ENCODE measurements around the gene DSTN. TPM values are rescaled to one million over a fixed set of nuclear protein-coding genes. Genes with fewer than 3 reads are reported as not detected.

The DSTN gene
- total RNA-seq, 1 donor from 2014 or later, result 149 TPM

GRCh38 chr20:17559338-17559737 is 10.5 kb upstream of the DSTN start:
- TF ChIP-seq CTCF (IDR thresholded peaks at IDR 0.05; ENCODE audit: insufficient read depth, low read length, severe bottlenecking), result no peak
- no peak overlapping the region for H3K4me3 ChIP-seq (ENCODE audit: low read depth, low read length)
- FAIRE-seq (no peak), DNase-seq (ENCODE audit: low read depth) (no peak)
- H3K27me3 ChIP-seq (ENCODE audit: control insufficient read depth, insufficient read depth, low read length), result no peaks in the 10 kb centered on the region
- H3K36me3 ChIP-seq (ENCODE audit: control insufficient read depth, insufficient read depth, low read length), result no peaks in the 10 kb centered on the region

GRCh38 chr20:17560344-17561074 is 9.4 kb upstream of the DSTN start:
- DNase-seq (ENCODE audit: low read depth), result peak; percentile 50
- no peaks in the 10 kb centered on the region for H3K36me3 ChIP-seq (ENCODE audit: control insufficient read depth, insufficient read depth, low read length)
- no peak overlapping the region for H3K4me3 ChIP-seq (ENCODE audit: low read depth, low read length)
- FAIRE-seq, result no peak
- TF ChIP-seq CTCF (IDR thresholded peaks at IDR 0.05; ENCODE audit: insufficient read depth, low read length, severe bottlenecking), result no peak
- H3K27me3 ChIP-seq (ENCODE audit: control insufficient read depth, insufficient read depth, low read length), result no peaks in the 10 kb centered on the region

GRCh38 chr20:17562804-17563305 is 7.0 kb upstream of the DSTN start:
- TF ChIP-seq CTCF (IDR thresholded peaks at IDR 0.05; ENCODE audit: insufficient read depth, low read length, severe bottlenecking), result no peak
- H3K36me3 ChIP-seq (ENCODE audit: control insufficient read depth, insufficient read depth, low read length), result no peaks in the 10 kb centered on the region
- H3K27me3 ChIP-seq (ENCODE audit: control insufficient read depth, insufficient read depth, low read length), result no peaks in the 10 kb centered on the region
- peak; percentile 84 for DNase-seq (ENCODE audit: low read depth)
- no peak for FAIRE-seq
- H3K4me3 ChIP-seq (ENCODE audit: low read depth, low read length), result no peak overlapping the region

GRCh38 chr20:17565169-17565845 is 4.6 kb upstream of the DSTN start:
- H3K27me3 ChIP-seq (ENCODE audit: control insufficient read depth, insufficient read depth, low read length), result no peaks in the 10 kb centered on the region
- H3K36me3 ChIP-seq (ENCODE audit: control insufficient read depth, insufficient read depth, low read length), result no peaks in the 10 kb centered on the region
- TF ChIP-seq CTCF (IDR thresholded peaks at IDR 0.05; ENCODE audit: insufficient read depth, low read length, severe bottlenecking), result no peak
- H3K4me3 ChIP-seq (ENCODE audit: low read depth, low read length), result no peak overlapping the region
- DNase-seq (ENCODE audit: low read depth) (no peak), FAIRE-seq (no peak)

GRCh38 chr20:17566345-17566744 is 3.5 kb upstream of the DSTN start:
- Histone ChIP-seq H3K27me3 (ENCODE audit: control insufficient read depth, insufficient read depth, low read length) (no peaks in the 10 kb centered on the region), H3K4me3 (ENCODE audit: low read depth, low read length) (no peak overlapping the region), H3K36me3 (ENCODE audit: control insufficient read depth, insufficient read depth, low read length) (no peaks in the 10 kb centered on the region)
- no peak for TF ChIP-seq CTCF (IDR thresholded peaks at IDR 0.05; ENCODE audit: insufficient read depth, low read length, severe bottlenecking)
- no peak for DNase-seq (ENCODE audit: low read depth)
- FAIRE-seq, result no peak
